Measurements from ENCODE around the gene TRAPPC8.
"Not testable (repeated sequence)": the region's sequence is repeated elsewhere in the genome, so short reads cannot be mapped to it uniquely, and the experiment has no call there.

Gene TRAPPC8

DNA sequence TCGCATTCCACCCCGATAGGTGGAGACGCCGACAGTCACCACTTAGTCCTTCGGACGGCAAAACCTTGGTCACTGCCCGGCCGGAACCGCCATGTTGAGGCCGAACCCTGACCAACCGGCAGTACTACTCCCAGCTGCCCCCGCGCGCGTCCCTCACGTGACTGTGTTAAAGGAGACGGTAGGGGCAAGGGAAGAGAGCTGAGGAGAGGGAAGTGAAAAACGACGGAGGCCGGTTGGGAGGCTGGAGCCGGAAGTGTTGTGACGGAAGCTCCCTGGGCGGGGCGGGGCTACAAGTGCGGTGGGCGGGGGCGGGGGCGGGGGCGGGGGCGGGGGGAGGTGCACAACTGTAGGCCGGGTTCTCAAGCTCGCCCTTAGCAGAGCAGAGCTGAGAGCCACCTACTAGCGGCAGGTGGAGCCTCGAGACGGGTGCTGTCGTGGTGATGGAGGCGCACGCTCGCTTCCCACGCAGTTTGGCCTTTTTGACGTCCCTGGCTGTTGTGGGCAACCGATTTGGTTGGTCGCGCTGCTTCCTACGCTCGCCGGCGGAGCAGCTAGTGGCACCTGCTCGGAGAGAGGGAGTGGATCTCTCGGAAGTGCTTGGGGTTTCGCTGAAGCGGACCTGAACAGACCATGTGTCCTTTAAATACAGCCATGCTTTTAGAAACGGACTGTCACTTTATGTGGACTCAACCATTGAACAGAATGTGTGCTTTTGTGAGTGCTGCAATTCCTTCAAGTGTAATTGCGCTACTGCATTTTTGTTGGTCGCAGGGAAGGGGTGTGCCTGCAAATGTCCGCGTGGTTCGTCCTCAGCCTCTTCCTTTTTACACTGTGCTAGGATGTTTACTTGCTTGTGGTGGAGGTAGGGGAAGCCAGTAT is at the start of gene TRAPPC8:
TRAPPC8 (minus strand) TSS at position 130 of the 879 bp plus-strand sequence. CDS start 364 bp downstream, outside the sequence.
- DNase-seq = peak; percentile 98

- no peak for DNase-seq
Observed at GRCh38 chr18:31990823-31991222, 47.9 kb upstream of the TRAPPC8 start.

- DNase-seq = no peak
Observed at GRCh38 chr18:31983976-31984375, 41.0 kb upstream of the TRAPPC8 start.

- no peak for DNase-seq
Observed at GRCh38 chr18:31983020-31983419, 40.1 kb upstream of the TRAPPC8 start.

GRCh38 chr18:31980863-31981262 is 37.9 kb upstream of the TRAPPC8 start:
- DNase-seq = no peak

- no peak for DNase-seq
Observed at GRCh38 chr18:31979714-31980113, 36.8 kb upstream of the TRAPPC8 start.

DNA sequence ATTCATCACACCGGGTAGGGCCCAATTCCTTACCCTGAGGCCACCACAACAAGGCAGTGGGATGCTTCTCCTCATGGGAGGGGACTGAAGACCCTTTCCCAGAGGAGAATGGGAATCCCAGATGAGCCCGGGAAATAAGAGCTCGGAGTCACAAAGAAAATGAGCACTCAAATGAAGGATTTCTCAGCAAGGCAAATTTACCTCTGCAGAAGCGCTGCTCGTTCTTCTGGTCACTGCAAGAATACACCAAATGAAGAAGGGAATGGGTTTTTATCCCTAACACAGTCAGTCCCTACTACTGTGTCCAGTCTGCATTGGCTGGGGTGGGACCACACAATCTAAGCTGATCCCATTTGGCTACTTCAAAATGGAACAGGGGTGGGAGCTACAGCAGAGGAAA is 35.7 kb upstream of the TRAPPC8 start:
- DNase-seq = no peak

DNA sequence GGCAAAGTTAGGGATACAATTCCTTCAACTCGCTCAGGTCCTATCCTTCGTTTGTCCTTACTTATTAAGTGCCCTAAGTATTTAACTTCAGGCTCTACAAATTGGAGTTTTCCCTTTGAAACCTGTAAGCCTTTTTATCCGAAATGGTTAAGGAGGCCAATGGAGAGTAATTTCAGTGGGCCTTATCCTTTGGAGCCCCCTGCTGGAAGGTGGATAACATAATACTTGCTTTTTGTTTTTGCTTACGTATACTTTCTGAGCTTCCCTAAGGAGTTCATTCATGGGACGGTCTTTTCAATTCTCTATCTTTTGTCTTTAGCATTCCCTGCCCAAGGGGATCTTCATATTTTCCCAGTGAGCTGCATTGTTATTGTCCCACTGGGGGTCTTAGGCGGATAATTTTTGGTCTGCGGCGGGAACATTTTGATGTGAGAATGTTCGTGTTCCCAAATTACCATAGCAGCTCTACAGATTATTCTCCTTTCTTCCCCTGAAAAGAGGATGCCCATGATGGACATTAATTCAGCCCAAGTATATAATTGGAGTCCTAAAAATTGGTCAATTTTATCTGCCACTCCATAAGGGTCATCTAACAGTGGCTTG is 34.4 kb upstream of the TRAPPC8 start:
- peak; percentile 70 for DNase-seq

DNA sequence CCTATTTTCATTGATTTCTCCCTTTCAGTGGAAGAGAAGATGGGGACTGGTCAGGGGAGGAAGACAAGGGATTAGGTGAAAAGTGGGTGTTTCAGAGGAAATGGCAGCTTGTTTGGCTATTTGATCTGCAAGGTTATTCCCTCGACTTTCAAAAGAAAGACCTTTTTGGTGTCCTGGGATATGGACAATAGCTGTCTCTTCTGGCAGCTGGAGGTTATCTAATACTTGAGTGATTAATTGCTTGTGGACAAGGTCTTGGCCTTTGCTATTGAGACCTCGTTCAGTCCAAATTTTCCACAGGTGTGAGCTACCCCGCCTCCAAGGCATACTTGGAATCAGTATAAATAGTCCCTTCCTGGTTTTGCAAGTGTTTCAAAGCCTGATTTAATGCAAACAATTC is 33.3 kb upstream of the TRAPPC8 start:
- no peak for DNase-seq

DNA sequence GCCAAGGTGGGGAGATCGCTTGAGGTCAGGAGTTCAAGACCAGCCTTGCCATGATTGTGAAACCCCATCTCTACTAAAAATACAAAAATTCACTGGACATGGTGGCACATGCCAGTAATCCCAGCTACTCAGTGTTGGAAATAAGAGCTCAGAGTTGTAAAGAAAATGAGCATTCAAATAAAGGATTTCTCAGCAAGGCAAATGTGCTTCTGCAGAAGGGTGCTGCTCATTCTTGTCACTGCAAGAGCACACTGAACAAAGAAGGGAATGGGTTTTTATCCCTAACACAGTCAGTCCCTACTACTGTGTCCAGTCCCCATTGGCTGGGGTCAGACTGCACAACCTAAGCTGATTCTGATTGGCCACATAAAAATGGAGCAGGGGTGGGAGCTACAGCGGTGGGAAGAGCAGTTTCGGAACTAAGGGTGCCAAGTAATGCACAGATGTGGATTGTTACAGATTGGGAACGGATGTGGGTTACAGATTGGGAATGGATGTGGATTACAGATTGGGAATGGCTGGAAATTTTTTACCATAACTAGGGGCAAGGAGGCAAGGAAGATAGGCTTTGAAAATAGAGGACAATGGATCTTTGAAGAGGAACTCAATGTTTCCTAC is 31.1 kb upstream of the TRAPPC8 start:
- DNase-seq = no peak

DNA sequence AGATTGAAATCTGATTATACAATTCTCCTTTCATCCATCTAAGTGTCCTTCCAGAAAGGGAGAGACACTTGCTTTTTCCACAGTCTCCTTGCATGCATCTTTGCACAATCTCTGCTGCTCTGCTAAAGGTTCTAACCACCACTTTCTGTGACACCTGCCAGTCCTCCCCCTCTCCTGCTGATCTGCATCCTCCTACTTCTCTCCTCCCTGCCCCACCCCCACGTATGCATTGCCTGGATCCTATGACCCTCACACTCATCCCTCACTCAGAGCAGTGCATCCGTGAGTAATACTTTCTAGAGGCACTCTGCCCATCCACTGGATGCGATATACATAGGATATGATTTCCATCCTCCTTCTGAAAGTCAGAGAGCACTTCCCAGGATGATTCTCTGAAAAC is 27.7 kb upstream of the TRAPPC8 start:
- DNase-seq = no peak

- DNase-seq = no peak
Observed at GRCh38 chr18:31965316-31965970, 22.5 kb upstream of the TRAPPC8 start.

DNA sequence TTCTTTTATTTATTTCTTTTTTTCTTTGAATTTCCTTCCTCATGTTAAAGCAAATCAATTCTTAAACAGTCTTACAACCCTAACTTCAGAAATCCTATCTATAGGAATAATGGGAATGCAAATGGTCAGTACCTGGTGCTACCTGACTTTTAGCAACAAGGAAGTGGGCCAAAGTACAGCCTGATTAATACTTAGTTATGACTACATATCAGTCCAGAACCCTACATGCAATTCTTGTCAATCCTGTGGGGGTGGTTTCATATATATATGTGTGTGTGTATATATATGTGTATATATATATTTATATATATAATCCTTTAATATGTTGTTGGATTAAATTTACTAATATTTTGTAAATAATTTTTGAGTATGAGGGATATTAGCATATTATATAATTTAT is 14.8 kb upstream of the TRAPPC8 start:
- no peak for DNase-seq

DNA sequence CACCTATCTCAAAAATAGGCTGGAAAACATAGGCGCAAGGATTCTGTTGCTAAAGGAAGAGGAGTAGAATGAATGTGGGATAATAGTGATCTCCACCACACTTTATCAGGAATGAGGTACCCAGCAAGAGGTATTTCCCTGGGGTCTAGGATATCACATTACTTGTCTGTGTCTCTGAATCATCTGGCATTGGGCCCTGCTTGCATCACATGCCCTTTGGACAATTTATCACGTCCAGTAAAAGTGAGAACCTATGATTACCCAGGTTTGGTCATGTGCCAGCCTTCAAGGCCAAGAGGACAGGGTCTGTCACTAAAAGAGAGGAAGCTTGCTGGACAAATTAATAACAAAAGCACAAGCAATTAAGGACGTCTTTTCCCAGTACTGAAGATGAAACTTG is 11.4 kb upstream of the TRAPPC8 start:
- no peak for DNase-seq

- peak; percentile 86 for DNase-seq
Observed at GRCh38 chr18:31953699-31954098, 10.8 kb upstream of the TRAPPC8 start.

DNA sequence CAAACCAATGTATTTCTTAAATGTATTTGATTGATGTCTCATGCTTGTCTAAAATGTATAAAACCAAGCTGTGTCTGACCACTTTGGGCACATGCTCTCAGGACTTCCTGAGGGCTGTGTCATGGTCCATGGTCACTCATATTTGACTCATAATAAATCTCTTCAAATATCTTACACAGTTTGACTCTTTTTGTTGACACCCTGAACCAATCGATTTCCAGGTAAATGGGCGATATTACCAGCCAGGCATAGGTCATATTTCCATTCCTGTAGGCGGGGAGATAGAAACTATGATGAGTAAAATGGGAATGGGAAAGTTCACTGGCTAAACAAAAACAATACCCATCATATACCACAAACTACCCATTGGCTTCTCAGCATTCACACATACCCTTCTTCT is 9.3 kb upstream of the TRAPPC8 start:
- no peak for DNase-seq

- no peak for DNase-seq
Observed at GRCh38 chr18:31950583-31950982, 7.7 kb upstream of the TRAPPC8 start.

DNA sequence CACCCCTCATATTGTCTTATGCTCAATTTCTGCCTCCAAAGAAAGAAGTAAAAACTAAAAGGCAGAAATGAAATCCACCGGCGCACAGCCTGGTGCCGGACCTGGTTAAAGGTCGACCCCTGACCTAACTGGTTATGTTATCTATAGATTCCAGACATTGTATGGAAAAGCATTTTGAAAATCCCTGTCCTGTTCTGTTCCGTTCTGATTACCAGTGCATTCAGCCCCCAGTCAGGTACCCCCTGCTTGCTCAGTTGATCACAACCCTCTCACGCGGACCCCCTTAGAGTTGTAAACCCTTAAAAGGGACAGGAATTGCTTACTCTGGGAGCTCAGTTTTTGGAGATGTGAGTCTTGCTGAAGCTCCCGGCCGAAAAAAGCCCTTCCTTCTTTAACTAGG is 5.4 kb upstream of the TRAPPC8 start:
- not testable (repeated sequence) for DNase-seq

DNA sequence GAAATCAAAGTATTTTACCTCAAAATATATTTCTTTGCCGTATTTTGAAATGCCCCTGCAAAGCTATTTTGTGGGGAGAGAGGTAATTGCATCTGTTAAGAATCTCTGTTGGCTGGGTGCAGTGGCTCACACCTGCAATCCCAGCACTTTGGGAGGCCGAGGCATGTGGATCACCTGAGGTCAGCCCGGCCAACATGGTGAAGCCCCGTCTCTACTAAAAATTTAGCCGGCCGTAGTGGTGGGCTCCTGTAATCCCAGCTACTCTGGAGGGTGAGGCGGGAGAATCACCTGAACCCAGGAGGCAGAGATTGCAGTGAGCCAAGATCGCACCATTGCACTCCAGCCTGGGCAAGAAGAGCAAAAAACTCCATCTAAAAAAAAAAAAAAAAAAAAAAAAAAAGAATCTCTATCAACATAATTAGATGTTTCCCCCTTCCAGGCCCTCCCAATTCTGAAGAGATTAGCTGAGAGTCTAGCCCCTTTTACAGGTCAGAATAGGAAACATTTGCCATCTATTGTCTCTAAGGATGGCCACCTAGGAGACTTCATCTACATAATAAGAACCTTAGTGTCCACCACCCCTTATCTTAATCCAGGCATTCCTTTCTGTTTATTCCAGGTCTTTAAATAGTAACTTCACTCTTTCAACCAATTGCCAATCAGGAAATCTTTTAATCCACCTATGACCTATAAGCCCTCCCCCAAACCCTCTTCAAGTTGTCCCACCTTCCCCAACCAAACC is 3.5 kb upstream of the TRAPPC8 start:
- no peak for DNase-seq

- no peak for DNase-seq
Observed at GRCh38 chr18:31943878-31944816, 1.2 kb upstream of the TRAPPC8 start.

- peak; percentile 76 for DNase-seq
Observed at GRCh38 chr18:31942291-31942998, 483 bp downstream of the TRAPPC8 start.
